Measurements from ENCODE around the gene PPCDC. TPM values are rescaled to one million over a fixed set of nuclear protein-coding genes. Genes with fewer than 3 reads are reported as not detected.

Gene PPCDC
- polyA plus RNA-seq, 1 of the 3 experiments (the other 2 are of a cell fraction): 19.8 TPM

GRCh38 chr15:74995182-74995778 is 28.1 kb upstream of the PPCDC start, which contains the start of gene SCAMP5:
TSS of gene SCAMP5 (plus strand) at chr15:74995563. CDS start at chr15:75011840, 16,277 bp downstream.
- no peaks in the 10 kb centered on the region for H3K79me2 ChIP-seq (ENCODE audit: insufficient read depth)
- H3K4me2 ChIP-seq: peak within 1 kb of the TSS; percentile 90
- H3K27ac ChIP-seq (ENCODE audit: low read depth in 2 of 2, low read length in 1 of 2): peak within 1 kb of the TSS in 1 of 2 experiments; percentile 90; a peak in 2 of 4 replicates
- no peaks in the 10 kb centered on the region for H3K36me3 ChIP-seq (replicated peaks in 1 of 2; ENCODE audit: control insufficient read depth in 1 of 2, insufficient read depth in 2 of 2, low read length in 1 of 2)
- H3K4me3 ChIP-seq (ENCODE audit: low read depth in 2 of 2, low read length in 1 of 2): peak within 1 kb of the TSS; percentile 67 to 84
- peak; percentile 97 for DNase-seq
- no peaks in the 10 kb centered on the region for H3K9me2 ChIP-seq
- H3K9me3 ChIP-seq: no peaks in the 10 kb centered on the region
- peak within 1 kb of the TSS; percentile 70; the same call in 1 of the 2 replicates for H3K9ac ChIP-seq
- 2% methylated on average over 8 of the region's 58 CpGs for WGBS (ENCODE audit: low lambda C conversion rate)
- TF ChIP-seq POLR2AphosphoS5 (IDR thresholded peaks at IDR 0.05; ENCODE audit: low read depth, low read length) (peak; percentile 36; the same call in 1 of the 2 replicates), NFIC (IDR thresholded peaks at IDR 0.05; ENCODE audit: borderline replicate concordance) (no peak), GATA2 (CRISPR knock-in tag; IDR thresholded peaks at IDR 0.05) (no peak), CTCF (IDR thresholded peaks at IDR 0.05) (no peak), ELF1 (IDR thresholded peaks at IDR 0.05) (no peak), MAX (IDR thresholded peaks at IDR 0.05; ENCODE audit: low read depth) (0 out of 2 replicates have a peak, but pooled peaks have one; percentile 24), EP300 (IDR thresholded peaks at IDR 0.05; ENCODE audit: borderline replicate concordance in 1 of 2, low read depth in 1 of 2, low read length in 1 of 2) (0 out of 4 replicates have a peak, but pooled peaks of 1 of the 2 experiments have one; percentile 2), MXI1 (IDR thresholded peaks at IDR 0.05; ENCODE audit: low read depth, low read length) (peak; percentile 57; the same call in 1 of the 2 replicates), TAF1 (IDR thresholded peaks at IDR 0.05; ENCODE audit: borderline replicate concordance, low read depth, low read length) (0 out of 2 replicates have a peak, but pooled peaks have one; percentile 15), RCOR1 (IDR thresholded peaks at IDR 0.05; ENCODE audit: low read length) (peak; percentile 72), USF1 (IDR thresholded peaks at IDR 0.05; ENCODE audit: borderline replicate concordance, low read depth) (0 out of 2 replicates have a peak, but pooled peaks have one; percentile 42), GABPA (IDR thresholded peaks at IDR 0.05; ENCODE audit: low read depth) (no peak), SIN3A (IDR thresholded peaks at IDR 0.05; ENCODE audit: borderline replicate concordance, low read depth, low read length) (peak; percentile 98), CHD2 (IDR thresholded peaks at IDR 0.05; ENCODE audit: low read length, partially characterized antibody) (peak; percentile 100), NRF1 (IDR thresholded peaks at IDR 0.05; ENCODE audit: low read depth, low read length) (no peak)
- TF ChIP-seq, protein P1, sequence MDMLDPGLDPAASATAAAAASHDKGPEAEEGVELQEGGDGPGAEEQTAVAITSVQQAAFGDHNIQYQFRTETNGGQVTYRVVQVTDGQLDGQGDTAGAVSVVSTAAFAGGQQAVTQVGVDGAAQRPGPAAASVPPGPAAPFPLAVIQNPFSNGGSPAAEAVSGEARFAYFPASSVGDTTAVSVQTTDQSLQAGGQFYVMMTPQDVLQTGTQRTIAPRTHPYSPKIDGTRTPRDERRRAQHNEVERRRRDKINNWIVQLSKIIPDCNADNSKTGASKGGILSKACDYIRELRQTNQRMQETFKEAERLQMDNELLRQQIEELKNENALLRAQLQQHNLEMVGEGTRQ (IDR thresholded peaks at IDR 0.05; ENCODE audit: borderline replicate concordance, low read depth, low read length): no peak
- TF ChIP-seq, protein P2, sequence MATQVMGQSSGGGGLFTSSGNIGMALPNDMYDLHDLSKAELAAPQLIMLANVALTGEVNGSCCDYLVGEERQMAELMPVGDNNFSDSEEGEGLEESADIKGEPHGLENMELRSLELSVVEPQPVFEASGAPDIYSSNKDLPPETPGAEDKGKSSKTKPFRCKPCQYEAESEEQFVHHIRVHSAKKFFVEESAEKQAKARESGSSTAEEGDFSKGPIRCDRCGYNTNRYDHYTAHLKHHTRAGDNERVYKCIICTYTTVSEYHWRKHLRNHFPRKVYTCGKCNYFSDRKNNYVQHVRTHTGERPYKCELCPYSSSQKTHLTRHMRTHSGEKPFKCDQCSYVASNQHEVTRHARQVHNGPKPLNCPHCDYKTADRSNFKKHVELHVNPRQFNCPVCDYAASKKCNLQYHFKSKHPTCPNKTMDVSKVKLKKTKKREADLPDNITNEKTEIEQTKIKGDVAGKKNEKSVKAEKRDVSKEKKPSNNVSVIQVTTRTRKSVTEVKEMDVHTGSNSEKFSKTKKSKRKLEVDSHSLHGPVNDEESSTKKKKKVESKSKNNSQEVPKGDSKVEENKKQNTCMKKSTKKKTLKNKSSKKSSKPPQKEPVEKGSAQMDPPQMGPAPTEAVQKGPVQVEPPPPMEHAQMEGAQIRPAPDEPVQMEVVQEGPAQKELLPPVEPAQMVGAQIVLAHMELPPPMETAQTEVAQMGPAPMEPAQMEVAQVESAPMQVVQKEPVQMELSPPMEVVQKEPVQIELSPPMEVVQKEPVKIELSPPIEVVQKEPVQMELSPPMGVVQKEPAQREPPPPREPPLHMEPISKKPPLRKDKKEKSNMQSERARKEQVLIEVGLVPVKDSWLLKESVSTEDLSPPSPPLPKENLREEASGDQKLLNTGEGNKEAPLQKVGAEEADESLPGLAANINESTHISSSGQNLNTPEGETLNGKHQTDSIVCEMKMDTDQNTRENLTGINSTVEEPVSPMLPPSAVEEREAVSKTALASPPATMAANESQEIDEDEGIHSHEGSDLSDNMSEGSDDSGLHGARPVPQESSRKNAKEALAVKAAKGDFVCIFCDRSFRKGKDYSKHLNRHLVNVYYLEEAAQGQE (IDR thresholded peaks at IDR 0.05; ENCODE audit: low read depth, low read length): peak; percentile 99
- TF ChIP-seq, protein P3, sequence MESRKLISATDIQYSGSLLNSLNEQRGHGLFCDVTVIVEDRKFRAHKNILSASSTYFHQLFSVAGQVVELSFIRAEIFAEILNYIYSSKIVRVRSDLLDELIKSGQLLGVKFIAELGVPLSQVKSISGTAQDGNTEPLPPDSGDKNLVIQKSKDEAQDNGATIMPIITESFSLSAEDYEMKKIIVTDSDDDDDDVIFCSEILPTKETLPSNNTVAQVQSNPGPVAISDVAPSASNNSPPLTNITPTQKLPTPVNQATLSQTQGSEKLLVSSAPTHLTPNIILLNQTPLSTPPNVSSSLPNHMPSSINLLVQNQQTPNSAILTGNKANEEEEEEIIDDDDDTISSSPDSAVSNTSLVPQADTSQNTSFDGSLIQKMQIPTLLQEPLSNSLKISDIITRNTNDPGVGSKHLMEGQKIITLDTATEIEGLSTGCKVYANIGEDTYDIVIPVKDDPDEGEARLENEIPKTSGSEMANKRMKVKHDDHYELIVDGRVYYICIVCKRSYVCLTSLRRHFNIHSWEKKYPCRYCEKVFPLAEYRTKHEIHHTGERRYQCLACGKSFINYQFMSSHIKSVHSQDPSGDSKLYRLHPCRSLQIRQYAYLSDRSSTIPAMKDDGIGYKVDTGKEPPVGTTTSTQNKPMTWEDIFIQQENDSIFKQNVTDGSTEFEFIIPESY (IDR thresholded peaks at IDR 0.05; ENCODE audit: borderline replicate concordance, low read depth): peak; percentile 98
- H3K27me3 ChIP-seq (ENCODE audit: insufficient read depth): no peaks in the 10 kb centered on the region
- peaks cover 3% of the 10 kb centered on the region for H3F3A ChIP-seq (replicated peaks; ENCODE audit: insufficient read depth)
- ChIA-PET CTCF (interaction anchor here (1.0 to 3.9 kb wide), 13 partner anchors 15 to 227 kb away, joined by 3 to 21 read pairs (median 9); partner anchors contain the start of genes PPCDC, RPP25 and ULK3), POLR2A (interaction anchor here (0.6 to 2.7 kb wide), 20 partner anchors 9 to 1412 kb away, joined by 3 to 47 read pairs (median 4); partner anchors contain the start of genes COX5A, FAM219B, PPCDC and RPP25)
- no peaks in the 10 kb centered on the region for H4K20me1 ChIP-seq (ENCODE audit: insufficient read depth)
- H2AFZ ChIP-seq (ENCODE audit: low read depth): peak within 1 kb of the TSS; percentile 78; the same call in 1 of the 2 replicates
- peaks cover 0 to 17% of the 10 kb centered on the region in 2 experiments; a peak in 1 of 4 replicates for H3K4me1 ChIP-seq (ENCODE audit: control insufficient read depth in 1 of 2, insufficient read depth in 2 of 2, low read depth in 1 of 2, low read length in 1 of 2)
